Endothelial cell of umbilical vein (primary cell): ENCODE results near the gene NUDT2. TPM values are rescaled to one million over a fixed set of nuclear protein-coding genes. Genes with fewer than 3 reads are reported as not detected.

ENCODE experiments used
- BruUV-seq: library from RNA; stranded (reverse); fragments of 400-500 nt; replicated peaks from 2 replicates; lab custom pipeline; 2021; lab: Mats Ljungman, UMichigan
- CTCF ChIA-PET: fragments of 300-600, 350-600 bp; sonication (Branson Sonifier 250); formaldehyde crosslinking; loops from one replicate; lab custom pipeline; 2021; ENCODE audit warnings: antibody characterized with exemption, inconsistent platforms; lab: Charles Lee
- POLR2A ChIA-PET: fragments of 300-600, 350-600 bp; sonication (Branson Sonifier 250); formaldehyde crosslinking; loops from one replicate; lab custom pipeline; 2021; ENCODE audit warnings: antibody characterized with exemption, inconsistent platforms; lab: Charles Lee
- DNase-seq: peaks from one replicate; pipeline ENCODE4 v3.0.0-alpha.2; 2011; ENCODE audit warnings: low read depth, low spot score
- FAIRE-seq: peaks from 2 replicates; lab custom pipeline; 2011; peaks lifted over from hg19 to GRCh38; lab: Jason Lieb, UNC
- H2AFZ ChIP-seq: 2 replicates; pipeline ENCODE4 v1.6.0; 2012; ENCODE audit warnings: low read depth, low read length, control low read depth, inconsistent platforms
- H3K27ac ChIP-seq: 2 replicates; pipeline ENCODE4 v1.5.1; 2011; ENCODE audit warnings: low read depth, mild to moderate bottlenecking, control low read depth, low read length, moderate library complexity; ENCODE audit not compliant: insufficient read depth
- H3K27me3 ChIP-seq, 2 experiments: 2 replicates each; pipeline versions ENCODE4 v1.6.0 to v1.6.1; 2011; ENCODE audit warnings: low read length in 2 of 2, mixed read lengths in 1 of 2; ENCODE audit not compliant: control insufficient read depth in 2 of 2, insufficient read depth in 2 of 2
- H3K36me3 ChIP-seq, 2 experiments: 2 replicates in 1 of 2; 3 replicates in 1 of 2; pipeline ENCODE4 v1.5.1; 2011; ENCODE audit warnings: low read length in 2 of 2, mild to moderate bottlenecking in 1 of 2, moderate library complexity in 1 of 2; ENCODE audit not compliant: control insufficient read depth in 2 of 2, insufficient read depth in 2 of 2; ENCODE audit errors: extremely low read depth in 1 of 2
- H3K4me1 ChIP-seq: 3 replicates; pipeline ENCODE4 v1.5.1; 2011; ENCODE audit warnings: mild to moderate bottlenecking, low read length; ENCODE audit not compliant: control insufficient read depth, insufficient read depth; ENCODE audit errors: extremely low read depth
- H3K4me2 ChIP-seq: 2 replicates; pipeline ENCODE4 v1.6.1; 2011; ENCODE audit warnings: low read length, control low read depth, mixed read lengths; ENCODE audit not compliant: insufficient read depth
- H3K4me3 ChIP-seq, 3 experiments: fragments of 200-600 bp in 1 of 3; sonication (generic), shearing (Covaris generic) in 1 of 3; replicated peaks in 1 of 3; 2 replicates each; pipeline ENCODE4 v1.5.1; 2011 to 2016; ENCODE audit warnings: control low read depth in 3 of 3, low read length in 3 of 3, mild to moderate bottlenecking in 2 of 3, inconsistent platforms in 1 of 3, low read depth in 1 of 3, moderate library complexity in 1 of 3; ENCODE audit not compliant: insufficient read depth in 1 of 3
- H3K79me2 ChIP-seq: 2 replicates; pipeline ENCODE4 v1.6.0; 2012; ENCODE audit warnings: low read length, inconsistent platforms; ENCODE audit not compliant: control insufficient read depth, insufficient read depth
- H3K9ac ChIP-seq: replicated peaks from 2 replicates; pipeline ENCODE3; 2011; ENCODE audit warnings: low read length, control low read depth; ENCODE audit not compliant: insufficient read depth; ENCODE audit errors: extremely low read depth
- H3K9me1 ChIP-seq: replicated peaks from 3 replicates; pipeline ENCODE4 v1.6.0; 2011; ENCODE audit warnings: mild to moderate bottlenecking, low read length; ENCODE audit not compliant: control insufficient read depth, insufficient read depth; ENCODE audit errors: extremely low read depth
- H3K9me3 ChIP-seq: replicated peaks from 2 replicates; pipeline ENCODE4 v1.5.1; 2012; ENCODE audit warnings: low read length, inconsistent platforms; ENCODE audit not compliant: control insufficient read depth, insufficient read depth
- H4K20me1 ChIP-seq: replicated peaks from 2 replicates; pipeline ENCODE3; 2011; ENCODE audit warnings: mild to moderate bottlenecking, low read length; ENCODE audit not compliant: control insufficient read depth, insufficient read depth; ENCODE audit errors: extremely low read depth
- CTCF ChIP-seq, 2 donors: IDR thresholded peaks; 1 replicate in 1 of 2; 2 replicates in 1 of 2; pipeline ENCODE4 v1.5.1; 2011; ENCODE audit warnings: low read length in 2 of 2, mild to moderate bottlenecking in 2 of 2, moderate library complexity in 2 of 2, control low read depth in 1 of 2, inconsistent platforms in 1 of 2, low read depth in 1 of 2; ENCODE audit not compliant: insufficient read depth in 1 of 2; ENCODE audit errors: extremely low read depth in 1 of 2
- EZH2 ChIP-seq: IDR thresholded peaks from 2 replicates; pipeline ENCODE4 v1.6.1; 2012; ENCODE audit warnings: borderline replicate concordance, low read depth, mild to moderate bottlenecking, moderate library complexity, low read length, inconsistent platforms; ENCODE audit not compliant: severe bottlenecking
- FOS ChIP-seq: IDR thresholded peaks from 2 replicates; pipeline ENCODE4 v1.6.1; 2011; ENCODE audit warnings: mild to moderate bottlenecking, low read length, moderate library complexity, borderline replicate concordance; ENCODE audit not compliant: insufficient read depth
- GATA2 ChIP-seq: IDR thresholded peaks from 2 replicates; pipeline ENCODE4 v1.7.0; 2011; ENCODE audit warnings: low read depth, mild to moderate bottlenecking, moderate library complexity, mixed read lengths, low read length; ENCODE audit not compliant: insufficient read length, insufficient read depth
- JUN ChIP-seq: IDR thresholded peaks from 2 replicates; pipeline ENCODE4 v1.6.1; 2011; ENCODE audit warnings: borderline replicate concordance, low read depth; ENCODE audit not compliant: insufficient read length, insufficient read depth
- MAX ChIP-seq: IDR thresholded peaks from 2 replicates; pipeline ENCODE4 v1.6.1; 2011; ENCODE audit not compliant: insufficient read depth, insufficient read length
- MYC ChIP-seq: IDR thresholded peaks from one replicate; pipeline ENCODE4 v1.6.1; 2011; ENCODE audit warnings: mild to moderate bottlenecking, low read depth, low read length
- POLR2A ChIP-seq: IDR thresholded peaks from 2 replicates; pipeline ENCODE4 v1.6.1; 2012; ENCODE audit warnings: low read depth, mild to moderate bottlenecking, control low read depth, low read length
- POLR2AphosphoS5 ChIP-seq: IDR thresholded peaks from 2 replicates; pipeline ENCODE4 v1.6.1; 2012; ENCODE audit warnings: low read depth, mild to moderate bottlenecking, control low read depth, low read length, moderate library complexity; ENCODE audit not compliant: insufficient read depth
- dilution Hi-C: fragments of 300-500 bp; cut with MboI; formaldehyde crosslinking; loops from one replicate; pipeline ENCODE4 v1.15.0; 2019; ENCODE audit warnings: low sequenced_read_pairs; ENCODE audit not compliant: extremely low pct_ligation_motif_present
- intact Hi-C: fragments of 100-400 bp; cut with micrococcal nuclease; formaldehyde crosslinking; loops from one replicate; pipeline ENCODE4 v1.10.0; 2022
- polyA plus RNA-seq, 4 experiments: library from polyadenylated mRNA; depleted of rRNA in 3 of 4; stranded (reverse) in 3 of 4; unstranded in 1 of 4; fragments of >200 nt; gene quantifications; 2 replicates each; pipeline versions ENCODE4 v1.2.1 to v1.2.3, GENCODE V29; 2011 to 2012; ENCODE audit warnings: missing spikeins in 1 of 4
- total RNA-seq: library from RNA; stranded (reverse); gene quantifications from 2 replicates; pipeline ENCODE4 v1.2.3, GENCODE V29; 2021

Gene NUDT2
- total and polyA plus RNA-seq, 2 donors (not counting 3 experiments of a cell fraction or from before 2014, with no cell fraction given) = 25.1 to 45.2 TPM

GRCh38 chr9:34335376-34335775, 6.0 kb downstream of the NUDT2 start:
- no peak for FAIRE-seq
- Histone ChIP-seq H3K9me1 (no peaks in the 10 kb centered on the region), H3K9me3 (no peaks in the 10 kb centered on the region), H3K4me2 (no peak overlapping the region), H3K36me3 (peaks cover 4 to 12% of the 10 kb centered on the region in 2 experiments), H3K4me3 (no peak overlapping the region), H3K9ac (no peak overlapping the region), H3K79me2 (peaks cover 3% of the 10 kb centered on the region), H4K20me1 (no peaks in the 10 kb centered on the region), H3K4me1 (no peaks in the 10 kb centered on the region), H2AFZ (no peak overlapping the region), H3K27me3 (no peaks in the 10 kb centered on the region), H3K27ac (no peak overlapping the region)
- POLR2A ChIA-PET = no interaction called here
- CTCF ChIA-PET = interaction anchor here (1.4 to 6.9 kb wide), 5 partner anchors 12 to 268 kb away, joined by 3 to 152 read pairs (median 12); partner anchors contain the start of gene MYORG
- TF ChIP-seq POLR2A (no peak), MAX (no peak), FOS (no peak), JUN (no peak)
- intact Hi-C loops = no loop called here
- no TSS peak for BruUV-seq
- dilution Hi-C loops = no loop called here
- DNase-seq = no peak

- no peaks in the 10 kb centered on the region for H3K27me3 ChIP-seq
- dilution Hi-C loops = no loop called here
- TF ChIP-seq MAX (no peak), EZH2 (no peak), POLR2A (no peak), MYC (no peak), CTCF (IDR thresholded peaks at IDR 0.05; ENCODE audit: extremely low read depth in 1 of 2, insufficient read depth in 1 of 2, low read depth in 1 of 2, low read length in 2 of 2) (no peak), POLR2AphosphoS5 (no peak), GATA2 (no peak), FOS (no peak), JUN (no peak)
- H3K9ac ChIP-seq = no peak overlapping the region
- intact Hi-C loops = no loop called here
- DNase-seq (no peak), FAIRE-seq (peak; percentile 24)
- peaks cover 4 to 20% of the 10 kb centered on the region in 2 experiments for H3K36me3 ChIP-seq
- H3K79me2 ChIP-seq = peaks cover 2% of the 10 kb centered on the region
- H3K9me1 ChIP-seq = no peaks in the 10 kb centered on the region
- ChIA-PET POLR2A (no interaction called here), CTCF (interaction anchor here (0.9 to 1.4 kb wide), 7 partner anchors 9 to 385 kb away, joined by 3 to 8 read pairs (median 3); no protein-coding TSS in a partner anchor)
- no peak overlapping the region for H3K4me2 ChIP-seq
- H3K27ac ChIP-seq = no peak overlapping the region
- H3K9me3 ChIP-seq = no peaks in the 10 kb centered on the region
- no peak overlapping the region for H2AFZ ChIP-seq
- H3K4me1 ChIP-seq = no peaks in the 10 kb centered on the region
- BruUV-seq = no TSS peak
- no peaks in the 10 kb centered on the region for H4K20me1 ChIP-seq
- no peak overlapping the region for H3K4me3 ChIP-seq
Measured at GRCh38 chr9:34337403-34337802, 8.0 kb downstream of the NUDT2 start.
